Coronary artery (tissue), 2 donors: ENCODE results near the gene SLC66A1.
"Not testable (repeated sequence)": the region's sequence is repeated elsewhere in the genome, so short reads cannot be mapped to it uniquely, and the experiment has no call there.

Experiments used
- DNase-seq: peaks from one replicate; pipeline ENCODE4 v3.0.0-alpha.2; 2017; ENCODE audit warnings: low spot score
- H3K27ac ChIP-seq, 2 donors: fragments of 200-600 bp; sonication (generic); one replicate each; pipeline ENCODE4 v1.5.1; 2016 to 2019
- H3K4me3 ChIP-seq: fragments of 200-600 bp; sonication (generic); 2 replicates; pipeline ENCODE4 v1.5.1; 2016; ENCODE audit warnings: mild to moderate bottlenecking, moderate library complexity
- CTCF ChIP-seq: fragments of 200-600 bp; sonication (generic); IDR thresholded peaks from one replicate; pipeline ENCODE4 v1.5.1; 2019; ENCODE audit warnings: antibody characterized with exemption

The SLC66A1 gene

DNA sequence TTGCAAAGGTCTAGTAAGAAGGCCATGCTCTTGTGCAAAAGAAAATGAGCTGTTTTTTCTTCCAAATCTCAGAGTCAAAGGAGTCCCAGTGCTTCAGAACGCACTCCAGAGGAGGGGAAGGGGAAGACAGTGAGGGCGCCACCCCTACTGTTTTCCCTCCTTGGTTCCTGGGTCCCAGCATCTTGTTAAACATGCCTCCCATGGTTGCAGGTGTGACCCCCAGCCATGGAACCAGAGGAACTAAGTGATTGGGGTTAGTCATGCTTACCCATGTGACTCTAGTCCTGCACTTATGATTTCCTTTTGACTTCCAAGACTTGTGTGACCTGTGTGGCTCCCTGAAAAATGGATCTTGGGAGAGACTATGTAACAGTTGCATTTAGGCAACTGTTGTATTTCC, 17.5 kb upstream of the SLC66A1 start:
- DNase-seq, result no peak
- TF ChIP-seq CTCF, result no peak
- no peak overlapping the region for H3K27ac ChIP-seq
- H3K4me3 ChIP-seq, result no peak overlapping the region

- no peak for DNase-seq
- no peak for TF ChIP-seq CTCF
- Histone ChIP-seq H3K4me3 (no peak overlapping the region), H3K27ac (no peak overlapping the region)
These were observed 11.9 kb upstream of the SLC66A1 start for GRCh38 chr1:19300211-19300610.

GRCh38 chr1:19304081-19304480, 8.0 kb upstream of the SLC66A1 start:
- DNase-seq, H3K4me3 ChIP-seq, H3K27ac ChIP-seq: not testable (repeated sequence)

DNA sequence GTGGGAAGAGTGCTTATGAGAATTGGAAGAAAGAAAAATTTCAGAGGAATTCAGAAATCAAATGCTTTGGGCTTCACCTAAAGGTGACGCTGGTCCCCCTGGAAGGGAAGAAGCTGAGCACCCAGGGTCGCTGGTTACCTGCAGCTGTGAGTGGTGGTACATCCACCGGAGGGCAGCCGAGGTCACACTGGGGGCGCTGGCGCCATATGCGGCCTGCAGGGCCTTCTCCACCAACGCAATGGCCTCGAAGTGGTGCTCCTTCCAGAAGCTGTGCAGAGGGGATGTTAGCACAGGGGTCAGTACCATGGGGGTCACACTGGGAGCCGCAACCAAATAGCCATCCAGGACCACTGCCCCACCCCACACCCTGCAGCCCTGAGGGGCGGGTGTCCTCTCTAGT, 6.2 kb upstream of the SLC66A1 start:
- H3K27ac ChIP-seq, result no peak overlapping the region
- no peak overlapping the region for H3K4me3 ChIP-seq
- no peak for DNase-seq
- TF ChIP-seq CTCF, result no peak

GRCh38 chr1:19306941-19307340, 5.2 kb upstream of the SLC66A1 start:
- DNase-seq, result no peak
- Histone ChIP-seq H3K4me3 (no peak overlapping the region), H3K27ac (no peak overlapping the region)
- TF ChIP-seq CTCF, result no peak

GRCh38 chr1:19307794-19308508, 4.2 kb upstream of the SLC66A1 start:
- H3K27ac ChIP-seq, result no peak overlapping the region
- no peak for DNase-seq
- no peak overlapping the region for H3K4me3 ChIP-seq
- TF ChIP-seq CTCF, result no peak

- Histone ChIP-seq H3K27ac (no peak overlapping the region), H3K4me3 (no peak overlapping the region)
- no peak for TF ChIP-seq CTCF
- no peak for DNase-seq
These were observed 3.6 kb upstream of the SLC66A1 start for GRCh38 chr1:19308509-19308907.
